ENCODE measurements around the gene IFNL2. TPM values are rescaled to one million over a fixed set of nuclear protein-coding genes. Genes with fewer than 3 reads are reported as not detected.
"Not testable (repeated sequence)": the region's sequence is repeated elsewhere in the genome, so short reads cannot be mapped to it uniquely, and the experiment has no call there.

Gene IFNL2
- total RNA-seq, 1 experiment from 2014 or later, result not detected

GRCh38 chr19:39264306-39265290 lies 3.6 kb upstream of the IFNL2 start:
- H3K27me3 Mint-ChIP-seq (ENCODE audit: insufficient read depth, unreplicated experiment), result no peaks in the 10 kb centered on the region
- H3K4me3 ChIP-seq (ENCODE audit: low read depth, low read length), result no peak overlapping the region
- intact Hi-C loops (cut with micrococcal nuclease; ENCODE audit: unreplicated experiment), result no loop called here

GRCh38 chr19:39265321-39265916 lies 2.8 kb upstream of the IFNL2 start:
- no peak overlapping the region for H3K4me3 Mint-ChIP-seq (ENCODE audit: unreplicated experiment)
- BruUV-seq (replicated peaks), result no TSS peak
- CTCF ChIA-PET, result no interaction called here

More at GRCh38 chr19:39264306-39265290, 3.6 kb upstream of the IFNL2 start:
- H3K4me1 Mint-ChIP-seq (ENCODE audit: low read depth, unreplicated experiment), result peaks cover 20% of the 10 kb centered on the region
- no peak overlapping the region for H3K27ac Mint-ChIP-seq (ENCODE audit: unreplicated experiment)
- Histone ChIP-seq H3K9me3 (peaks cover 4% of the 10 kb centered on the region; the same call in 1 of the 2 replicates), H3K27me3 (replicated peaks; ENCODE audit: control insufficient read depth, insufficient read depth, low read length) (no peaks in the 10 kb centered on the region), H3K4me1 (peaks cover 40% of the 10 kb centered on the region), H3K36me3 (ENCODE audit: control insufficient read depth, insufficient read depth, low read length) (no peaks in the 10 kb centered on the region)
- no peaks in the 10 kb centered on the region for H3K36me3 Mint-ChIP-seq (ENCODE audit: insufficient read depth, unreplicated experiment)
- POLR2A ChIA-PET, result no interaction called here
- H3K4me3 Mint-ChIP-seq (ENCODE audit: unreplicated experiment), result no peak overlapping the region
- DNase-seq, result no peak
- CTCF ChIA-PET, result no interaction called here
- H3K9me3 Mint-ChIP-seq (ENCODE audit: unreplicated experiment), result peaks cover 9% of the 10 kb centered on the region
- no TSS peak for BruUV-seq (replicated peaks)
- TF ChIP-seq CTCF (IDR thresholded peaks at IDR 0.05; ENCODE audit: insufficient read depth in 1 of 2, low read depth in 1 of 2, low read length in 1 of 2, severe bottlenecking in 1 of 2, unreplicated experiment in 1 of 2), result no peak

GRCh38 chr19:39268531-39269223 lies 481 bp downstream of the IFNL2 start:
- H3K4me3 Mint-ChIP-seq (ENCODE audit: unreplicated experiment); POLR2A ChIA-PET; H3K36me3 ChIP-seq (ENCODE audit: control insufficient read depth, insufficient read depth, low read length); intact Hi-C loops (cut with micrococcal nuclease; ENCODE audit: unreplicated experiment); H3K36me3 Mint-ChIP-seq (ENCODE audit: insufficient read depth, unreplicated experiment); H3K27me3 ChIP-seq (replicated peaks; ENCODE audit: control insufficient read depth, insufficient read depth, low read length); H3K9me3 Mint-ChIP-seq (ENCODE audit: unreplicated experiment); H3K4me3 ChIP-seq (ENCODE audit: low read depth, low read length); DNase-seq; H3K4me1 ChIP-seq; H3K9me3 ChIP-seq; BruUV-seq (replicated peaks); H3K27me3 Mint-ChIP-seq (ENCODE audit: insufficient read depth, unreplicated experiment): not testable (repeated sequence)
- Mint-ChIP-seq H3K27ac (ENCODE audit: unreplicated experiment) (peak overlapping the region; percentile 5), H3K4me1 (ENCODE audit: low read depth, unreplicated experiment) (peaks cover 12% of the 10 kb centered on the region)
- CTCF ChIA-PET, result interaction anchor here (0.6 kb wide), 1 partner anchor 79 kb away, joined by 4 read pairs; no protein-coding TSS in a partner anchor

More at GRCh38 chr19:39265321-39265916, 2.8 kb upstream of the IFNL2 start:
- TF ChIP-seq CTCF (IDR thresholded peaks at IDR 0.05; ENCODE audit: insufficient read depth in 1 of 2, low read depth in 1 of 2, low read length in 1 of 2, severe bottlenecking in 1 of 2, unreplicated experiment in 1 of 2), result no peak
- no peaks in the 10 kb centered on the region for H3K36me3 Mint-ChIP-seq (ENCODE audit: insufficient read depth, unreplicated experiment)
- peaks cover 9% of the 10 kb centered on the region for H3K9me3 Mint-ChIP-seq (ENCODE audit: unreplicated experiment)
- Histone ChIP-seq H3K9me3 (peaks cover 4% of the 10 kb centered on the region; the same call in 1 of the 2 replicates), H3K27me3 (replicated peaks; ENCODE audit: control insufficient read depth, insufficient read depth, low read length) (no peaks in the 10 kb centered on the region), H3K4me1 (peaks cover 32% of the 10 kb centered on the region), H3K36me3 (ENCODE audit: control insufficient read depth, insufficient read depth, low read length) (no peaks in the 10 kb centered on the region), H3K4me3 (ENCODE audit: low read depth, low read length) (no peak overlapping the region)
- peaks cover 28% of the 10 kb centered on the region for H3K4me1 Mint-ChIP-seq (ENCODE audit: low read depth, unreplicated experiment)
- DNase-seq, result no peak
- no peak overlapping the region for H3K27ac Mint-ChIP-seq (ENCODE audit: unreplicated experiment)
- intact Hi-C loops (cut with micrococcal nuclease; ENCODE audit: unreplicated experiment), result no loop called here
- H3K27me3 Mint-ChIP-seq (ENCODE audit: insufficient read depth, unreplicated experiment), result no peaks in the 10 kb centered on the region
- POLR2A ChIA-PET, result no interaction called here

- intact Hi-C loops (cut with micrococcal nuclease; ENCODE audit: unreplicated experiment); H3K27ac Mint-ChIP-seq (ENCODE audit: unreplicated experiment); POLR2A ChIA-PET; H3K36me3 ChIP-seq (ENCODE audit: control insufficient read depth, insufficient read depth, low read length); H3K4me1 ChIP-seq; H3K4me3 ChIP-seq (ENCODE audit: low read depth, low read length); H3K9me3 Mint-ChIP-seq (ENCODE audit: unreplicated experiment); BruUV-seq (replicated peaks); H3K27me3 Mint-ChIP-seq (ENCODE audit: insufficient read depth, unreplicated experiment); H3K4me1 Mint-ChIP-seq (ENCODE audit: low read depth, unreplicated experiment); H3K9me3 ChIP-seq; H3K27me3 ChIP-seq (replicated peaks; ENCODE audit: control insufficient read depth, insufficient read depth, low read length); DNase-seq; CTCF ChIA-PET; H3K36me3 Mint-ChIP-seq (ENCODE audit: insufficient read depth, unreplicated experiment); H3K4me3 Mint-ChIP-seq (ENCODE audit: unreplicated experiment): not testable (repeated sequence)
These were observed 1.2 kb downstream of the IFNL2 start for GRCh38 chr19:39269369-39269768.
